MM.1S (cell line): ENCODE measurements around the gene STARD10.

ENCODE experiments used
- DNase-seq: peaks from one replicate; pipeline ENCODE4 v3.0.0-alpha.2; 2015
- H2AFZ ChIP-seq: fragments of 300-600 bp; sonication (generic); 2 replicates; pipeline ENCODE4 v1.6.0; 2016; ENCODE audit warnings: antibody characterized with exemption, low read length
- H3F3A ChIP-seq: fragments of 300-600 bp; sonication (generic); 2 replicates; pipeline ENCODE4 v1.6.1; 2016; ENCODE audit warnings: mild to moderate bottlenecking, antibody characterized with exemption, low read length, moderate library complexity, mixed read lengths; ENCODE audit not compliant: insufficient read depth
- H3K27ac ChIP-seq: fragments of 300-600 bp; sonication (generic); 2 replicates; pipeline ENCODE4 v1.5.1; 2016; ENCODE audit warnings: mild to moderate bottlenecking, low read length
- H3K27me3 ChIP-seq: fragments of 300-600 bp; sonication (generic); replicated peaks from 2 replicates; pipeline ENCODE4 v1.6.0; 2016; ENCODE audit warnings: low read length; ENCODE audit not compliant: insufficient read depth
- H3K36me3 ChIP-seq: fragments of 300-600 bp; sonication (generic); replicated peaks from 2 replicates; pipeline ENCODE4 v1.6.1; 2016; ENCODE audit warnings: mild to moderate bottlenecking, low read length, mixed read lengths; ENCODE audit not compliant: insufficient read depth
- H3K4me1 ChIP-seq: fragments of 300-600 bp; sonication (generic); 2 replicates; pipeline ENCODE4 v1.6.1; 2016; ENCODE audit warnings: low read length, mixed read lengths
- H3K4me2 ChIP-seq: fragments of 300-600 bp; sonication (generic); 2 replicates; pipeline ENCODE4 v1.6.0; 2016; ENCODE audit warnings: low read depth, low read length
- H3K4me3 ChIP-seq: fragments of 300-600 bp; sonication (generic); 2 replicates; pipeline ENCODE4 v1.5.1; 2016; ENCODE audit warnings: low read length, mixed read lengths
- H3K79me2 ChIP-seq: fragments of 300-600 bp; sonication (generic); 2 replicates; pipeline ENCODE4 v1.6.1; 2016; ENCODE audit warnings: mixed run types, low read length, mixed read lengths
- H3K9ac ChIP-seq: fragments of 300-600 bp; sonication (generic); 2 replicates; pipeline ENCODE4 v1.6.1; 2016; ENCODE audit warnings: low read length, mixed read lengths
- H3K9me2 ChIP-seq: fragments of 300-600 bp; sonication (generic); replicated peaks from 2 replicates; pipeline ENCODE4 v1.6.1; 2016; ENCODE audit warnings: mild to moderate bottlenecking, low read length, mixed read lengths; ENCODE audit not compliant: insufficient read depth
- H3K9me3 ChIP-seq: fragments of 300-600 bp; sonication (generic); replicated peaks from 2 replicates; pipeline ENCODE4 v1.6.1; 2016; ENCODE audit warnings: mild to moderate bottlenecking, low read length, mixed read lengths; ENCODE audit not compliant: insufficient read depth
- H4K20me1 ChIP-seq: fragments of 300-600 bp; sonication (generic); 2 replicates; pipeline ENCODE4 v1.6.1; 2016; ENCODE audit warnings: mild to moderate bottlenecking, low read length, moderate library complexity, mixed read lengths; ENCODE audit not compliant: insufficient read depth
- CTCF ChIP-seq: fragments of 300-600 bp; sonication (generic); IDR thresholded peaks from 2 replicates; pipeline ENCODE4 v1.5.1; 2016; ENCODE audit warnings: antibody characterized with exemption, low read length, mixed read lengths
- EZH2 ChIP-seq: fragments of 300-600 bp; sonication (generic); optimal IDR thresholded peaks from 2 replicates; pipeline ENCODE3; 2017; ENCODE audit warnings: low read depth, mild to moderate bottlenecking, antibody characterized with exemption, low read length, mixed read lengths
- EZH2phosphoT487 ChIP-seq: fragments of 300-600 bp; sonication (generic); IDR thresholded peaks from 2 replicates; pipeline ENCODE4 v1.6.1; 2018; ENCODE audit warnings: antibody characterized with exemption, low read length

Gene STARD10

GRCh38 chr11:72725724-72726028 is 68.2 kb downstream of the STARD10 start:
- Histone ChIP-seq H3K36me3 (no peaks in the 10 kb centered on the region), H3K27ac (no peak overlapping the region), H3K9me3 (no peaks in the 10 kb centered on the region), H4K20me1 (no peaks in the 10 kb centered on the region), H2AFZ (no peak overlapping the region), H3K4me3 (no peak overlapping the region), H3K9me2 (no peaks in the 10 kb centered on the region), H3K27me3 (no peaks in the 10 kb centered on the region), H3F3A (peaks cover 3% of the 10 kb centered on the region; the same call in 1 of the 2 replicates), H3K4me2 (no peak overlapping the region), H3K79me2 (peaks cover 33% of the 10 kb centered on the region), H3K9ac (no peak overlapping the region), H3K4me1 (peaks cover 7% of the 10 kb centered on the region)
- no peak for TF ChIP-seq EZH2phosphoT487
- DNase-seq, result no peak

- no peak overlapping the region for H3K4me3 ChIP-seq
- peaks cover 9% of the 10 kb centered on the region for H3F3A ChIP-seq
- H3K9me2 ChIP-seq, result no peaks in the 10 kb centered on the region
- H3K27ac ChIP-seq, result no peak overlapping the region
- peak; percentile 94 for TF ChIP-seq CTCF
- TF ChIP-seq EZH2phosphoT487, result no peak
- no peaks in the 10 kb centered on the region for H3K36me3 ChIP-seq
- no peak overlapping the region for H3K4me2 ChIP-seq
- H3K4me1 ChIP-seq, result peaks cover 13% of the 10 kb centered on the region
- no peak overlapping the region for H2AFZ ChIP-seq
- peaks cover 39% of the 10 kb centered on the region for H3K79me2 ChIP-seq
- no peaks in the 10 kb centered on the region for H3K9me3 ChIP-seq
- no peak overlapping the region for H3K9ac ChIP-seq
- H3K27me3 ChIP-seq, result no peaks in the 10 kb centered on the region
- no peaks in the 10 kb centered on the region for H4K20me1 ChIP-seq
- DNase-seq, result peak; percentile 65
These were observed 68.8 kb downstream of the STARD10 start for GRCh38 chr11:72724851-72725723.

- Histone ChIP-seq H3K79me2 (peaks cover 49% of the 10 kb centered on the region), H2AFZ (no peak overlapping the region), H3K27me3 (no peaks in the 10 kb centered on the region), H3K9ac (no peak overlapping the region), H3K4me3 (no peak overlapping the region), H3F3A (peaks cover 19% of the 10 kb centered on the region), H3K4me2 (no peak overlapping the region), H3K36me3 (no peaks in the 10 kb centered on the region), H3K9me3 (no peaks in the 10 kb centered on the region), H3K4me1 (peaks cover 23% of the 10 kb centered on the region), H4K20me1 (no peaks in the 10 kb centered on the region), H3K27ac (no peak overlapping the region), H3K9me2 (no peaks in the 10 kb centered on the region)
- TF ChIP-seq EZH2 (no peak), CTCF (no peak), EZH2phosphoT487 (no peak)
- no peak for DNase-seq
These were observed 69.8 kb downstream of the STARD10 start for GRCh38 chr11:72724021-72724551.

- Histone ChIP-seq H3K79me2 (peaks cover 54% of the 10 kb centered on the region), H3K27ac (no peak overlapping the region), H3K36me3 (no peaks in the 10 kb centered on the region)
These were observed 70.3 kb downstream of the STARD10 start for GRCh38 chr11:72723508-72723907.

More at GRCh38 chr11:72723508-72723907, 70.3 kb downstream of the STARD10 start:
- Histone ChIP-seq H3K4me1 (peaks cover 29% of the 10 kb centered on the region), H3K4me3 (no peak overlapping the region), H3K9me3 (no peaks in the 10 kb centered on the region), H3K9me2 (no peaks in the 10 kb centered on the region), H2AFZ (no peak overlapping the region), H3F3A (peaks cover 23% of the 10 kb centered on the region), H3K4me2 (no peak overlapping the region), H3K9ac (no peak overlapping the region), H3K27me3 (no peaks in the 10 kb centered on the region), H4K20me1 (no peaks in the 10 kb centered on the region)
- no peak for DNase-seq
- no peak for TF ChIP-seq CTCF
- TF ChIP-seq EZH2, result no peak
- TF ChIP-seq EZH2phosphoT487, result no peak
